ENCODE results near the gene BSND. TPM values are rescaled to one million over a fixed set of nuclear protein-coding genes. Genes with fewer than 3 reads are reported as not detected.

Gene BSND
- total RNA-seq, 2 experiments from 2014 or later = not detected

DNA sequence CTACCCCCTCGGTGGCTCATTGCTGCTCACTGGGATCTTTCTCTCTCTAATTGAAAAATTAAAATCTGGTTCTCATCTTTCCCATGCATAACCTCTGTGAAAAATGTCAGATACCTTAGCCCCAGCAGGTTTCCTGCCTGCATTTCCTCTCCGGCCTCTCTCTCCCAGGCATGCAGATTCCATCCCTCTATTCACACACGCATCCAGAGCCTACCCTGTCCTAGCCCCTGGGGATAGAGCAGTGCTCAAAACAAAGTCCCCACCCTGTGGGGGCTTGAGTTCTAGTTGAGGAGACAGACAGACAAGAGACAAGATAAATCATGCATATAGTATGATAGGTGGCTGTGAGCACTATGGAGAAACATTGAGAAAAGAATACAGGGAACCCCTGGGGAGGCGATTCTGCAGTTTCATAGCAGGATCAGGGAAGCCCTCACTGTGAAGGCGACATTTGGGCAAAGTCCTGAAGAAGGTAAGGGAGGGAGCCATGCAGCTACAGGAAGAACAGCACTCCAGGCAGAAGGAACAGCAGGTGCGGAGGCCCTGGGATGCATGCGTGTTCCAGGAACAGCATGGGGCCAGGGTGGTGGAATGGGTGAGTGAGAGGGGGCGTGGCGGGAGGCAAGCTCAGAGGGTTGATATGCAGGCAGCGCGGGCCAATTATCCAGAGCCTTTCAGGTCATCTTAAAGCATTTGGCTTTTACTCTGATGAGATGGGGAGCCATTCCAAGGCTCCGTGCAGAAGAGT is 3.5 kb upstream of the BSND start:
- no peaks in the 10 kb centered on the region for H3K36me3 Mint-ChIP-seq
- H3K27me3 Mint-ChIP-seq = peaks cover 42% of the 10 kb centered on the region
- peaks cover 12% of the 10 kb centered on the region for H3K4me1 Mint-ChIP-seq
- H3K27ac Mint-ChIP-seq = no peak overlapping the region
- no peak for DNase-seq
- H3K4me3 Mint-ChIP-seq = no peak overlapping the region
- no peaks in the 10 kb centered on the region for H3K9me3 Mint-ChIP-seq

DNA sequence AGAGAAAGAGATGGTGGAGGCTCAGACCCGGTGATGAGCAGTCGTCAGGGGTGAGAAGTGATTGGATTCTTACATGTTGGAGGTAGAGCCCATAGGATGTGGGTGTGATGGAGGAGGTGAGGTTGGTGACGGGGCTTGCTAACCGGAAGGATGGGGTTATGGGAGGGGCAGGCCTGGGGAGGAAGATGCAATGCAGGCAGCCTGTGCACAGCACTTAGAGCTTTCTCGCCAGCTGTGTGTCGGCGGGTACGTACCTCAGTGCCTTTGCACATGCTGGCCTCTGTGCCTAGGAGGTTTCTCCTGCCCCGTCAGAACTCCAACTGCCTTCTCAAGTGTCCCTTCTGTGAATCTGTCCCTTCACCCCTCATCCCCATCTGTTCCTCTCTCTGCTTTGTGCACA is 2.9 kb upstream of the BSND start:
- H3K27me3 Mint-ChIP-seq = peaks cover 42% of the 10 kb centered on the region
- H3K4me3 Mint-ChIP-seq = no peak overlapping the region
- H3K9me3 Mint-ChIP-seq = no peaks in the 10 kb centered on the region
- peaks cover 12% of the 10 kb centered on the region for H3K4me1 Mint-ChIP-seq
- DNase-seq = peak; percentile 15
- H3K27ac Mint-ChIP-seq = no peak overlapping the region
- no peaks in the 10 kb centered on the region for H3K36me3 Mint-ChIP-seq

DNA sequence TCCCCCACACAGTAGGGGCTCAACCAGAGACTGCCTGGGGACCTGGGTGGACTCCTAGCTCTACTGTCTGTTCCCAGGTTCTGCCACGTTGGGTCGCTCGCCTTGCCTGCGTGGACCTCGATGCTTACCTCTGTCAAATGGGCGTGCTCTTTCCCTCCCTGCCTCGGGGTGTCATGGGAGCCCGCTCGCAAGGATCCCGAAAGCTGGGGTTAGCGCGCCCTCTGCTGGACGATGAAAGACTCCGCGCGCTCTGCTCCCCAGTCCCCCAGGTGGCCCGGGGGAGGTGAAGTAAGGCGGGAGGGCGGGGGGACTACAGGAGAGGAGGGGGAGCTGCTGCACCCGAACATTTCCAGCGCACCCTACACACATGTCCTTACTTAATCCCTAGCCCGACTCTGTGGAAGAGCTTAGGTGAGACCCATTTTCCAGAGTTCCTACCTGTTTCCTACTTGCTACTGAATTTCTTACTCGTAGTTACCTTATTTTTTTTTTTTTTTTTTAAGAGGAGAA is 2.3 kb upstream of the BSND start:
- Mint-ChIP-seq H3K4me1 (peaks cover 12% of the 10 kb centered on the region), H3K9me3 (no peaks in the 10 kb centered on the region), H3K36me3 (no peaks in the 10 kb centered on the region), H3K4me3 (peak overlapping the region; percentile 44), H3K27ac (no peak overlapping the region), H3K27me3 (peaks cover 42% of the 10 kb centered on the region)
- DNase-seq = peak; percentile 78

- Mint-ChIP-seq H3K27me3 (peaks cover 42% of the 10 kb centered on the region), H3K36me3 (no peaks in the 10 kb centered on the region), H3K27ac (no peak overlapping the region), H3K9me3 (no peaks in the 10 kb centered on the region), H3K4me1 (peaks cover 12% of the 10 kb centered on the region), H3K4me3 (peak overlapping the region; percentile 44)
- DNase-seq = no peak
Observed at GRCh38 chr1:54996869-54997710, 1.6 kb upstream of the BSND start.

DNA sequence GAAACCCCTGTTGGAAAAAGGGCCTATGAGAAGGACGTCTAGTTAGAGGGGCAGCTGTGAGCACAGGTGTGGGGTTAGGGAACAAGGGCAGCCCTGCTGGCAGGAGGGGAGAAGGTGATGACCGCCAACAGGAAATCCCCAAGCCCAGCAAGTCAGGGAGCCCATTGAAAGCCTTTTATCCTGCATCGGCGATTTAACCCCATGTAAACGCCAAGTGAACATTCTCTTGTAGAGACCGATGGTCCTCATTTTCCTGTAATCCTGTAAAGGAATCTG is 1.1 kb upstream of the BSND start:
- no peak for DNase-seq
- no peak overlapping the region for H3K4me3 Mint-ChIP-seq
- no peak overlapping the region for H3K27ac Mint-ChIP-seq
- peaks cover 42% of the 10 kb centered on the region for H3K27me3 Mint-ChIP-seq
- no peaks in the 10 kb centered on the region for H3K36me3 Mint-ChIP-seq
- peaks cover 12% of the 10 kb centered on the region for H3K4me1 Mint-ChIP-seq
- H3K9me3 Mint-ChIP-seq = no peaks in the 10 kb centered on the region

GRCh38 chr1:54998100-54998499 is 633 bp upstream of the BSND start:
- no peak overlapping the region for H3K27ac Mint-ChIP-seq
- H3K36me3 Mint-ChIP-seq = no peaks in the 10 kb centered on the region
- peaks cover 42% of the 10 kb centered on the region for H3K27me3 Mint-ChIP-seq
- no peak for DNase-seq
- H3K9me3 Mint-ChIP-seq = no peaks in the 10 kb centered on the region
- H3K4me3 Mint-ChIP-seq = no peak overlapping the region
- peaks cover 12% of the 10 kb centered on the region for H3K4me1 Mint-ChIP-seq

GRCh38 chr1:55000110-55001085 is 1.7 kb downstream of the BSND start:
- Mint-ChIP-seq H3K4me3 (no peak overlapping the region), H3K27ac (no peak overlapping the region), H3K36me3 (no peaks in the 10 kb centered on the region), H3K9me3 (no peaks in the 10 kb centered on the region), H3K27me3 (peaks cover 36% of the 10 kb centered on the region), H3K4me1 (peaks cover 12% of the 10 kb centered on the region)
- DNase-seq = no peak

GRCh38 chr1:55001311-55001710 is 2.6 kb downstream of the BSND start:
- Mint-ChIP-seq H3K4me3 (no peak overlapping the region), H3K36me3 (no peaks in the 10 kb centered on the region), H3K4me1 (peaks cover 8% of the 10 kb centered on the region), H3K9me3 (no peaks in the 10 kb centered on the region), H3K27ac (no peak overlapping the region), H3K27me3 (peaks cover 27% of the 10 kb centered on the region)
- no peak for DNase-seq

- peaks cover 15% of the 10 kb centered on the region for H3K27me3 Mint-ChIP-seq
- no peak overlapping the region for H3K4me3 Mint-ChIP-seq
- no peaks in the 10 kb centered on the region for H3K9me3 Mint-ChIP-seq
- H3K27ac Mint-ChIP-seq = no peak overlapping the region
- no peaks in the 10 kb centered on the region for H3K36me3 Mint-ChIP-seq
- DNase-seq = no peak
- no peaks in the 10 kb centered on the region for H3K4me1 Mint-ChIP-seq
Observed at GRCh38 chr1:55002686-55003085, 4.0 kb downstream of the BSND start.

GRCh38 chr1:55005351-55006140 is 6.8 kb downstream of the BSND start:
- no peak for DNase-seq
- no peaks in the 10 kb centered on the region for H3K27me3 Mint-ChIP-seq
- H3K27ac Mint-ChIP-seq = no peak overlapping the region
- H3K4me1 Mint-ChIP-seq = no peaks in the 10 kb centered on the region
- H3K36me3 Mint-ChIP-seq = no peaks in the 10 kb centered on the region
- no peaks in the 10 kb centered on the region for H3K9me3 Mint-ChIP-seq
- H3K4me3 Mint-ChIP-seq = no peak overlapping the region

DNA sequence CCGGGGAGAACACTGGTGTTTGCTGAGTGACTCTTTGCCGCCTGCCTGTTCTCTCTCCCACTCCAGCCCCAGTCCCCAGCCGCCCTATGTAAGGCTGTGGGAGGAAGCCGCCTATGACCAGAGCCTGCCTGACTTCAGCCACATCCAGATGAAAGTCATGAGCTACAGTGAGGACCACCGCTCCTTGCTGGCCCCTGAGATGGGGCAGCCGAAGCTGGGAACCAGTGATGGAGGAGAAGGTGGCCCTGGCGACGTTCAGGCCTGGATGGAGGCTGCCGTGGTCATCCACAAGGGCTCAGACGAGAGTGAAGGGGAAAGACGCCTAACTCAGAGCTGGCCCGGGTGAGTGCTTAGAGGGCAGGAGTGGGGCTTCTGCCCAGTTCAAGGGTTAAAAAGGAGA is 8.2 kb downstream of the BSND start:
- no peak overlapping the region for H3K27ac Mint-ChIP-seq
- no peaks in the 10 kb centered on the region for H3K4me1 Mint-ChIP-seq
- H3K36me3 Mint-ChIP-seq = no peaks in the 10 kb centered on the region
- H3K4me3 Mint-ChIP-seq = no peak overlapping the region
- no peaks in the 10 kb centered on the region for H3K9me3 Mint-ChIP-seq
- DNase-seq = no peak
- H3K27me3 Mint-ChIP-seq = no peaks in the 10 kb centered on the region

DNA sequence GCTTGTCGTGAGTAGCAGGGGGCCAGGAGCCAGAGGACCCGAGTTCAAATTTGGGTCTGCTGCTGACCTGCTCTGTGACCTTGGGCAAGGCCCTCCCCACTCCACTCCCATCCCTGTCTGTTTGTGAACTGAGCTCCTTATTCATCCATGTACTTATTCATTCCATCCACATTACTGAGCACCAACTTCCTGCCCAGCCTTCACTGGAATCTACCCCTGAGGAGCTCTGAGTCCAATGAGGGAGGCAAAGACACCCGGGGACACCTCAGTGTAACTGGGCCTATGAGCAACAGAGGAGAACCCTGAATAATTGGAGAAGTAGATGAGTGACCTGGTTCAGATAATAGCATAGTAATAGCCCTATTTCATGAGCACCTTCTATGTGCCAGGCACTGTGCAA is 8.9 kb downstream of the BSND start:
- no peak overlapping the region for H3K4me3 Mint-ChIP-seq

GRCh38 chr1:55010194-55010886 is 11.6 kb downstream of the BSND start:
- Mint-ChIP-seq H3K27ac (no peak overlapping the region), H3K4me3 (no peak overlapping the region), H3K36me3 (no peaks in the 10 kb centered on the region), H3K27me3 (peaks cover 4% of the 10 kb centered on the region), H3K9me3 (no peaks in the 10 kb centered on the region), H3K4me1 (no peaks in the 10 kb centered on the region)
- DNase-seq = no peak

More for the DNA sequence above, 8.9 kb downstream of the BSND start:
- Mint-ChIP-seq H3K36me3 (no peaks in the 10 kb centered on the region), H3K27ac (no peak overlapping the region), H3K27me3 (no peaks in the 10 kb centered on the region), H3K9me3 (no peaks in the 10 kb centered on the region), H3K4me1 (no peaks in the 10 kb centered on the region)
- DNase-seq = no peak

- Mint-ChIP-seq H3K4me3 (no peak overlapping the region), H3K27ac (no peak overlapping the region), H3K9me3 (no peaks in the 10 kb centered on the region), H3K36me3 (no peaks in the 10 kb centered on the region), H3K4me1 (no peaks in the 10 kb centered on the region), H3K27me3 (peaks cover 4% of the 10 kb centered on the region)
- no peak for DNase-seq
Observed at GRCh38 chr1:55010887-55011217, 12.1 kb downstream of the BSND start.
